ENCODE measurements around the gene SERPINH1. TPM values are rescaled to one million over a fixed set of nuclear protein-coding genes. Genes with fewer than 3 reads are reported as not detected.

Gene SERPINH1
- total RNA-seq, 1 experiment from 2014 or later = 89.8 TPM

GRCh38 chr11:75570559-75571139 lies 8.6 kb downstream of the SERPINH1 start:
- no peak for TF ChIP-seq TCF7L2 (IDR thresholded peaks at IDR 0.05; ENCODE audit: low read depth, low read length)
- no peak for TF ChIP-seq CTCF (IDR thresholded peaks at IDR 0.05)
- TF ChIP-seq REST (IDR thresholded peaks at IDR 0.05; ENCODE audit: insufficient read depth in 1 of 2, low read depth in 2 of 2, low read length in 1 of 2) = no peak
- no peak for TF ChIP-seq SIN3A (IDR thresholded peaks at IDR 0.05; ENCODE audit: borderline replicate concordance, insufficient read depth, low read depth, low read length)
- TF ChIP-seq POLR2AphosphoS5 (IDR thresholded peaks at IDR 0.05; ENCODE audit: low read depth, low read length) = no peak
- BruUV-seq (replicated peaks) = no TSS peak
- no peak overlapping the region for H3K27ac ChIP-seq (ENCODE audit: low read length)
- no peaks in the 10 kb centered on the region for H3K9me3 ChIP-seq (ENCODE audit: control insufficient read depth, insufficient read depth, low read depth, low read length)
- in situ Hi-C loops (cut with HindIII; ENCODE audit: low pct_unique_long_range_greater_than_20kb, low sequenced_read_pairs) = no loop called here
- intact Hi-C loops (cut with micrococcal nuclease; ENCODE audit: unreplicated experiment) = no loop called here
- CTCF ChIA-PET = interaction anchor here (0.6 kb wide), 1 partner anchor 223 kb away, joined by 3 read pairs; no protein-coding TSS in a partner anchor
- H3K27me3 ChIP-seq (ENCODE audit: control insufficient read depth, insufficient read depth, low read length) = no peaks in the 10 kb centered on the region
- DNase-seq (ENCODE audit: low read depth, low spot score) (no peak), ATAC-seq (no peak)
- H3K4me1 ChIP-seq (ENCODE audit: control insufficient read depth, insufficient read depth, low read length) = no peaks in the 10 kb centered on the region
- H3K4me3 ChIP-seq (ENCODE audit: low read depth in 2 of 2, low read length in 2 of 2) = no peak overlapping the region
- H3K36me3 ChIP-seq (ENCODE audit: control insufficient read depth, insufficient read depth, low read length) = peaks cover 5% of the 10 kb centered on the region; the same call in 1 of the 2 replicates
- POLR2A ChIA-PET = no interaction called here

GRCh38 chr11:75571625-75572024 lies 9.6 kb downstream of the SERPINH1 start:
- no TSS peak for BruUV-seq (replicated peaks)
- POLR2A ChIA-PET = no interaction called here
- H3K27ac ChIP-seq (ENCODE audit: low read length) = no peak overlapping the region
- no peaks in the 10 kb centered on the region for H3K27me3 ChIP-seq (ENCODE audit: control insufficient read depth, insufficient read depth, low read length)
- ATAC-seq = no peak
- H3K36me3 ChIP-seq (ENCODE audit: control insufficient read depth, insufficient read depth, low read length) = peaks cover 5% of the 10 kb centered on the region; the same call in 1 of the 2 replicates
- CTCF ChIA-PET = no interaction called here
- TF ChIP-seq SIN3A (IDR thresholded peaks at IDR 0.05; ENCODE audit: borderline replicate concordance, insufficient read depth, low read depth, low read length) (no peak), TCF7L2 (IDR thresholded peaks at IDR 0.05; ENCODE audit: low read depth, low read length) (no peak), POLR2AphosphoS5 (IDR thresholded peaks at IDR 0.05; ENCODE audit: low read depth, low read length) (no peak), REST (IDR thresholded peaks at IDR 0.05; ENCODE audit: insufficient read depth in 1 of 2, low read depth in 2 of 2, low read length in 1 of 2) (no peak), CTCF (IDR thresholded peaks at IDR 0.05) (no peak)
- H3K9me3 ChIP-seq (ENCODE audit: control insufficient read depth, insufficient read depth, low read depth, low read length) = no peaks in the 10 kb centered on the region
- no peaks in the 10 kb centered on the region; the same call in 1 of the 2 replicates for H3K4me1 ChIP-seq (ENCODE audit: control insufficient read depth, insufficient read depth, low read length)
- DNase-seq (ENCODE audit: low read depth, low spot score) = no peak
- no peak overlapping the region for H3K4me3 ChIP-seq (ENCODE audit: low read depth in 2 of 2, low read length in 2 of 2)
- intact Hi-C loops (cut with micrococcal nuclease; ENCODE audit: unreplicated experiment) (no loop called here), in situ Hi-C loops (cut with HindIII; ENCODE audit: low pct_unique_long_range_greater_than_20kb, low sequenced_read_pairs) (no loop called here)
